Glutamatergic neuron (in vitro differentiated cells): ENCODE data around the gene DPP4. TPM values are rescaled to one million over a fixed set of nuclear protein-coding genes. Genes with fewer than 3 reads are reported as not detected.

Source experiments
- DNase-seq: peaks from one replicate; pipeline ENCODE4 v3.0.0; 2022
- H3K27ac Mint-ChIP-seq: one replicate; pipeline ENCODE4 v1.8.0; 2020; ENCODE audit warnings: mild to moderate bottlenecking, mixed read lengths, inconsistent platforms; ENCODE audit not compliant: unreplicated experiment
- H3K27me3 Mint-ChIP-seq: one replicate; pipeline ENCODE4 v1.8.0; 2020; ENCODE audit warnings: mild to moderate bottlenecking, moderate library complexity, mixed read lengths, inconsistent platforms; ENCODE audit not compliant: unreplicated experiment
- H3K36me3 Mint-ChIP-seq: one replicate; pipeline ENCODE4 v1.8.0; 2020; ENCODE audit warnings: mild to moderate bottlenecking, mixed read lengths, inconsistent platforms; ENCODE audit not compliant: unreplicated experiment
- H3K4me1 Mint-ChIP-seq: one replicate; pipeline ENCODE4 v1.8.0; 2020; ENCODE audit warnings: mild to moderate bottlenecking, low read depth, mixed read lengths, inconsistent platforms; ENCODE audit not compliant: unreplicated experiment
- H3K4me3 Mint-ChIP-seq: one replicate; pipeline ENCODE4 v1.8.0; 2020; ENCODE audit warnings: mild to moderate bottlenecking, mixed read lengths, inconsistent platforms; ENCODE audit not compliant: unreplicated experiment
- H3K9me3 Mint-ChIP-seq: one replicate; pipeline ENCODE4 v1.8.0; 2020; ENCODE audit warnings: mild to moderate bottlenecking, moderate library complexity, mixed read lengths, inconsistent platforms; ENCODE audit not compliant: unreplicated experiment
- total RNA-seq: library from RNA; stranded (reverse); fragmentation: NEBNext Ultra II Directional; extraction: Animal tissue kit (Norgen Biotek cat#: 25700); gene quantifications from one replicate; pipeline ENCODE4 v1.2.1, GENCODE V29; 2021; ENCODE audit not compliant: unreplicated experiment
- TF ChIP-seq, protein P1 (sequence below): fragments of 200-600 bp; sonication (generic); IDR thresholded peaks from one replicate; pipeline ENCODE4 v1.5.0; 2021; ENCODE audit not compliant: partially characterized antibody, unreplicated experiment

Gene DPP4
- total RNA-seq, 1 donor from 2014 or later, result 0.20 TPM

DNA sequence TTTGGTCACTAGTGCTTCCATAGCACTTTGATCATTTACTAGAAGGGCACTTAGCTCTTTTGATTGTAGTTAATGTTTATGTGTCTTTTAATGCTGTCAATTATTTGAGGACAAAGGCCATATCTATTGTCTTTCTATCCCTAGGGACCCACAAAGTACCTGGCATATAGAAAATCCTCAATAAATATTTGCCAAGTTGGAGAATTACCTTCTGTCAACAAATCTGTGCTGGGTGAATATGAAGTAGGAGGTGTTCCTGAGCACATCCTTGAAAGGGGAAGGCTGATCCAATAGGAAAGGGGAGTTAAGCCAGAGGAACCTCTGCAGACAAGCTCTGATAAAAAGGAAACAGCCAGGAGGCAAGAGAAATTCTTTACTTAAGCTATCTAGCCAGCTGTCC is 8.2 kb downstream of the DPP4 start:
- Mint-ChIP-seq H3K27ac (no peak overlapping the region), H3K36me3 (no peaks in the 10 kb centered on the region), H3K4me3 (no peak overlapping the region), H3K27me3 (no peaks in the 10 kb centered on the region), H3K4me1 (peaks cover 2% of the 10 kb centered on the region), H3K9me3 (no peaks in the 10 kb centered on the region)
- DNase-seq, result no peak
- TF ChIP-seq, protein P1, sequence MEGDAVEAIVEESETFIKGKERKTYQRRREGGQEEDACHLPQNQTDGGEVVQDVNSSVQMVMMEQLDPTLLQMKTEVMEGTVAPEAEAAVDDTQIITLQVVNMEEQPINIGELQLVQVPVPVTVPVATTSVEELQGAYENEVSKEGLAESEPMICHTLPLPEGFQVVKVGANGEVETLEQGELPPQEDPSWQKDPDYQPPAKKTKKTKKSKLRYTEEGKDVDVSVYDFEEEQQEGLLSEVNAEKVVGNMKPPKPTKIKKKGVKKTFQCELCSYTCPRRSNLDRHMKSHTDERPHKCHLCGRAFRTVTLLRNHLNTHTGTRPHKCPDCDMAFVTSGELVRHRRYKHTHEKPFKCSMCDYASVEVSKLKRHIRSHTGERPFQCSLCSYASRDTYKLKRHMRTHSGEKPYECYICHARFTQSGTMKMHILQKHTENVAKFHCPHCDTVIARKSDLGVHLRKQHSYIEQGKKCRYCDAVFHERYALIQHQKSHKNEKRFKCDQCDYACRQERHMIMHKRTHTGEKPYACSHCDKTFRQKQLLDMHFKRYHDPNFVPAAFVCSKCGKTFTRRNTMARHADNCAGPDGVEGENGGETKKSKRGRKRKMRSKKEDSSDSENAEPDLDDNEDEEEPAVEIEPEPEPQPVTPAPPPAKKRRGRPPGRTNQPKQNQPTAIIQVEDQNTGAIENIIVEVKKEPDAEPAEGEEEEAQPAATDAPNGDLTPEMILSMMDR, result no peak

DNA sequence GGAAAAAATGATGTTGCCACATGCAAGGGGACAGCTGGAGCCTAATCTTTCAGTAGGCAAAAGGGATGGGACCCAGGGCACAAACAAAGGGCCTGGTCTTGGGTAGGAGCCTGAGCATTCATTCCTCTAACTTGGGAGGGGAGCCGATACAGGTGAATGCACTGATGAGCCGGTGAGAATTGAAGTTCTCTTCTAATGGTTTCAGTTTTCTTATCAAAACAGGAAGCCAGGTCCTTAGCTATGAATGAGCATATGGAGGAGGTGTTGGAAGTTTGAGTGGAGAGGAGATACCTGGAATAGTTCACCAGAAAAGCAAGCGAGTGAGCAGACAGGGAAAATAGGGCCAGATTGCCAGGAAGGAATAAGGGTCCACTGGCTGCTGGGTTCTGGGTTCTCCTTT is 10.1 kb downstream of the DPP4 start:
- TF ChIP-seq, protein P1, result no peak
- no peak overlapping the region for H3K4me3 Mint-ChIP-seq
- no peak for DNase-seq
- H3K4me1 Mint-ChIP-seq, result peaks cover 2% of the 10 kb centered on the region
- H3K36me3 Mint-ChIP-seq, result no peaks in the 10 kb centered on the region
- H3K9me3 Mint-ChIP-seq, result no peaks in the 10 kb centered on the region
- no peaks in the 10 kb centered on the region for H3K27me3 Mint-ChIP-seq
- H3K27ac Mint-ChIP-seq, result no peak overlapping the region

DNA sequence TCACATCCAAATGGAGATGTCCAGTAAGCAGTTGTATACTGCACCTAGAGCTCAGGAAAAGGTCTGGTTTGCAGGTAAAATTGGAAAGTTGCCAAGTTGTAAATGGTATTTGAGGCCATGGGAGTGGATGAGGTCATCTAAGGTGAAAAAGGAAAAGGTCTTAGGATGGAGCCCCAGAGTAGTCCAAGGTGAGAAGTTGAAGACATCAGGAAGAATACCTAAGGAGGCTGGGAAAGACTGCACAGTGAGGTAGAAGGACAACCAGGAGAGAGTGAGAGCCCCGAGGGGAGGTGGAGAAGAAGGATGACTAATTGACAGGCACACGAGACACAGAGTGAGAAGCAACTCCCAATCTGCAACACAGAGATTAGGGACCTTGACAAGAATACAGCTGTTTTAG is 10.7 kb downstream of the DPP4 start:
- no peaks in the 10 kb centered on the region for H3K27me3 Mint-ChIP-seq
- DNase-seq, result no peak
- H3K36me3 Mint-ChIP-seq, result no peaks in the 10 kb centered on the region
- H3K4me3 Mint-ChIP-seq, result no peak overlapping the region
- TF ChIP-seq, protein P1, result no peak
- peaks cover 2% of the 10 kb centered on the region for H3K4me1 Mint-ChIP-seq
- H3K27ac Mint-ChIP-seq, result no peak overlapping the region
- H3K9me3 Mint-ChIP-seq, result no peaks in the 10 kb centered on the region

DNA sequence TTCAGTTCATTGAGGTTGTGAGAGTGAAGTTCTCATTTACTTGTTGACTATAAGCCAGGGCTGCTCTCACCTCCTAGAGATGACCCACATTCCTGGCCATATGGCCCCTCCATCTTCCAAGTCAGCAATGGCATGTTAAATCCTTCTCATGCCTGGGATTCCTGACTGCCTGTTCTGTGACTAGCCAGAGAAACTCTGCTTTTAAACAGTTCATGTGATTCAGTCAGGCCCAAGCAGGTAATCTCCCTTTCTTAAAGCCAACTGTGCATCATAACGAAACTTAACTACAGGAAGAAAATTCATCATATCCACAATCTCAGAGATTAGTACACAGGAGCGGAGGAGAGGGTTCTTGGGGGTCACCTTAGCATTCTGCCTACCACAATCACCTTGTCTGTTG is 11.5 kb downstream of the DPP4 start:
- TF ChIP-seq, protein P1, result no peak
- Mint-ChIP-seq H3K27me3 (no peaks in the 10 kb centered on the region), H3K36me3 (no peaks in the 10 kb centered on the region), H3K4me3 (no peak overlapping the region), H3K4me1 (peaks cover 2% of the 10 kb centered on the region), H3K9me3 (no peaks in the 10 kb centered on the region), H3K27ac (no peak overlapping the region)
- no peak for DNase-seq

DNA sequence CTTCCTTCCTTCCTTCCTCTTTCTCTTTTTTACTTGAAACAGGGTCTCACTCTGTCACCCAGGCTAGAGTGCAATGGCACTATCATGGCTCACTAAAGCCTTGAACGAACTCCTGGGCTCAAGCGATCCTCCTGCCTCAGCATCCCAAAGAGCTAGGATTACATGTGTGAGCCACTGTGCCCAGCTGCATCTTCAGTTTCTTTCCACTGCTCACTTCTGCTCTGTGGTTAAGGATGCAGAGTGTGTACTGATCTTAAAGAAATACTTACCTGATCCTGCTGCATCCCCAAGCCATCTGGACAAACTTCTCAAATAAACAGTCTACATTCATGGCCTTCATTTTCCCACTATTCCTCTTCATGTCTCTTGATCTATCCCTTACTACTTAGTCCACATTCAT is 13.0 kb downstream of the DPP4 start:
- no peak overlapping the region for H3K4me3 Mint-ChIP-seq
- TF ChIP-seq, protein P1, result no peak
- H3K36me3 Mint-ChIP-seq, result no peaks in the 10 kb centered on the region
- no peaks in the 10 kb centered on the region for H3K27me3 Mint-ChIP-seq
- DNase-seq, result no peak
- H3K27ac Mint-ChIP-seq, result no peak overlapping the region
- H3K9me3 Mint-ChIP-seq, result peaks cover under 1% of the 10 kb centered on the region
- peaks cover under 1% of the 10 kb centered on the region for H3K4me1 Mint-ChIP-seq
